K562 (cell line): ENCODE data around the gene PTOV1. TPM values are rescaled to one million over a fixed set of nuclear protein-coding genes. Genes with fewer than 3 reads are reported as not detected.
A peak's percentile ranks its signal among the peaks of the same experiment; 100 is the strongest.

Experiments
- ATAC-seq: fragments of 200-7000 bp; cut with Tn5 transposase; 3 replicates; pipeline ENCODE4 v1.9.1; 2020; ENCODE audit warnings: moderate library complexity
- BruUV-seq: library from RNA; stranded (reverse); fragments of 400-500 nt; replicated peaks from 2 replicates; lab custom pipeline; 2021; lab: Mats Ljungman, UMichigan
- CTCF ChIA-PET: fragments of 300-600 bp; formaldehyde crosslinking; extraction: SDS; loops from one replicate; lab custom pipeline; 2021; ENCODE audit warnings: low intra/inter-chr PET ratio; lab: Yijun Ruan, JAX
- POLR2A ChIA-PET: fragments of 300-600, 350-650 bp; sonication (Branson Sonifier 250); formaldehyde crosslinking; extraction: SDS; loops from one replicate; lab custom pipeline; 2021; ENCODE audit warnings: antibody characterized with exemption, inconsistent platforms; lab: Yijun Ruan, JAX
- DNase-seq, 4 experiments: peaks; one replicate each; pipeline versions ENCODE4 v3.0.0 to v3.0.0-alpha.2; 2011 to 2018; ENCODE audit warnings: low spot score in 3 of 4, mixed read lengths in 3 of 4; ENCODE audit errors: extremely low read depth in 1 of 4
- FAIRE-seq: peaks from 2 replicates; lab custom pipeline; 2011; peaks lifted over from hg19 to GRCh38; lab: Jason Lieb, UNC
- H2AFZ ChIP-seq: 2 replicates; pipeline ENCODE4 v1.6.0; 2011; ENCODE audit warnings: low read depth, low read length, control low read depth, inconsistent platforms
- H3K27ac ChIP-seq: fragments of 200-600 bp; 3 replicates; pipeline ENCODE4 v1.8.0; 2011; ENCODE audit warnings: low read depth, mild to moderate bottlenecking, control low read depth, inconsistent platforms, low read length, moderate library complexity, mixed read lengths; ENCODE audit errors: extremely low read depth
- H3K27me3 ChIP-seq, 2 experiments: fragments of 300-600 bp in 1 of 2; 2 replicates in 1 of 2; 3 replicates in 1 of 2; pipeline versions ENCODE4 v1.6.0 to v1.8.0; 2011; ENCODE audit warnings: inconsistent platforms in 2 of 2, low read length in 2 of 2, mild to moderate bottlenecking in 1 of 2, mixed read lengths in 1 of 2, moderate library complexity in 1 of 2; ENCODE audit not compliant: control insufficient read depth in 2 of 2, insufficient read depth in 2 of 2
- H3K36me3 ChIP-seq: fragments of 300-600 bp; 3 replicates; pipeline ENCODE4 v1.8.0; 2011; ENCODE audit warnings: mild to moderate bottlenecking, low read length, inconsistent platforms; ENCODE audit not compliant: control insufficient read depth, insufficient read depth
- H3K4me1 ChIP-seq, 2 experiments: fragments of 200-600 bp in 1 of 2; replicated peaks in 1 of 2; 2 replicates in 1 of 2; 3 replicates in 1 of 2; pipeline versions ENCODE4 v1.5.1 to v1.8.0; 2011; ENCODE audit warnings: inconsistent platforms in 2 of 2, low read length in 2 of 2, mild to moderate bottlenecking in 1 of 2, mixed read lengths in 1 of 2, moderate library complexity in 1 of 2; ENCODE audit not compliant: control insufficient read depth in 2 of 2, insufficient read depth in 2 of 2
- H3K4me2 ChIP-seq: 2 replicates; pipeline ENCODE4 v1.6.1; 2011; ENCODE audit warnings: low read length, control low read depth, inconsistent platforms, mixed read lengths; ENCODE audit not compliant: insufficient read depth
- H3K4me3 ChIP-seq: fragments of 200-600 bp; sonication (generic), shearing (Covaris generic); 2 replicates; pipeline ENCODE4 v1.5.1; 2016; ENCODE audit warnings: control low read depth, inconsistent platforms
- H3K79me2 ChIP-seq: fragments of 200-600 bp; 3 replicates; pipeline ENCODE4 v1.8.0; 2011; ENCODE audit warnings: low read length, inconsistent platforms; ENCODE audit not compliant: control insufficient read depth, insufficient read depth
- H3K9ac ChIP-seq, 2 experiments: 2 replicates each; pipeline versions ENCODE4 v1.6.0 to v1.6.1; 2011; ENCODE audit warnings: low read depth in 2 of 2, low read length in 2 of 2, control low read depth in 1 of 2, inconsistent platforms in 1 of 2, mild to moderate bottlenecking in 1 of 2, mixed read lengths in 1 of 2; ENCODE audit not compliant: insufficient read depth in 1 of 2
- H3K9me1 ChIP-seq: one replicate; pipeline ENCODE4 v1.6.0; 2011; ENCODE audit warnings: inconsistent platforms, mild to moderate bottlenecking, low read length, moderate library complexity; ENCODE audit not compliant: control insufficient read depth, insufficient read depth
- H3K9me3 ChIP-seq: replicated peaks from 2 replicates; pipeline ENCODE4 v1.5.1; 2011; ENCODE audit warnings: low read depth, low read length, inconsistent platforms; ENCODE audit not compliant: control insufficient read depth, insufficient read depth
- H4K20me1 ChIP-seq: replicated peaks from 2 replicates; pipeline ENCODE4 v1.6.1; 2011; ENCODE audit warnings: low read length, inconsistent platforms, mixed read lengths; ENCODE audit not compliant: control insufficient read depth, insufficient read depth
- CEBPB ChIP-seq: fragments of 450-650 bp; IDR thresholded peaks from 2 replicates; pipeline ENCODE4 v1.6.1; 2016; ENCODE audit warnings: missing genetic modification characterization, missing compliant biosample characterization
- CEBPG ChIP-seq, 3 experiments: fragments of 200-800 bp in 1 of 3; sonication (Bioruptor generic) in 1 of 3; sonication (generic) in 1 of 3; formaldehyde crosslinking in 1 of 3; IDR thresholded peaks in 2 of 3; conservative IDR thresholded peaks in 1 of 3; 2 replicates each; pipeline versions ENCODE4 v1.6.1 to v1.8.0; 2016 to 2022; ENCODE audit warnings: missing compliant biosample characterization in 2 of 3, missing genetic modification characterization in 2 of 3, mild to moderate bottlenecking in 1 of 3, missing genetic modification reagents in 1 of 3
- HOXB6 ChIP-seq: fragments of 250-450 bp; sonication (Bioruptor Pico); IDR thresholded peaks from 2 replicates; pipeline ENCODE4 v1.5.1; 2022; ENCODE audit warnings: mild to moderate bottlenecking, borderline replicate concordance
- KDM4B ChIP-seq, 2 experiments: fragments of 450-650 bp in 1 of 2; sonication (generic) in 1 of 2; IDR thresholded peaks; 2 replicates each; pipeline ENCODE4 v1.6.1; 2016 to 2017; ENCODE audit warnings: borderline replicate concordance in 2 of 2, antibody characterized with exemption in 1 of 2, low read depth in 1 of 2, mild to moderate bottlenecking in 1 of 2
- MLLT1 ChIP-seq, 2 experiments: fragments of 450-650 bp; IDR thresholded peaks; 2 replicates each; pipeline ENCODE4 v1.6.1; 2016
- NRF1 ChIP-seq, 2 experiments: fragments of 450-650 bp; IDR thresholded peaks in 1 of 2; conservative IDR thresholded peaks in 1 of 2; 2 replicates each; pipeline ENCODE4 v1.6.1; 2014; ENCODE audit warnings: mild to moderate bottlenecking in 2 of 2
- PTBP1 ChIP-seq: fragments of 200-400 bp; formaldehyde crosslinking; IDR thresholded peaks from 2 replicates; pipeline ENCODE4 v1.6.1; 2017; ENCODE audit warnings: low read depth, low read length
- RBM25 ChIP-seq: fragments of 200-400 bp; formaldehyde crosslinking; IDR thresholded peaks from 2 replicates; pipeline ENCODE4 v1.6.1; 2018; ENCODE audit warnings: low read length, low read depth, moderate library complexity; ENCODE audit not compliant: severe bottlenecking
- SAFB ChIP-seq: fragments of 200-400 bp; formaldehyde crosslinking; IDR thresholded peaks from 2 replicates; pipeline ENCODE4 v1.6.1; 2017; ENCODE audit warnings: low read depth, low read length, borderline replicate concordance
- SFPQ ChIP-seq: fragments of 200-400 bp; formaldehyde crosslinking; IDR thresholded peaks from 2 replicates; pipeline ENCODE4 v1.6.1; 2017; ENCODE audit warnings: mild to moderate bottlenecking, low read depth, low read length, moderate library complexity
- ZNF518B ChIP-seq: fragments of 250-450 bp; sonication (Bioruptor Pico); IDR thresholded peaks from 2 replicates; pipeline ENCODE4 v1.5.0; 2021; ENCODE audit warnings: mild to moderate bottlenecking, moderate library complexity
- ZNF561 ChIP-seq: fragments of 450-650 bp; formaldehyde crosslinking; conservative IDR thresholded peaks from 2 replicates; pipeline ENCODE4 v1.4.0; 2020; ENCODE audit warnings: mild to moderate bottlenecking, moderate library complexity
- WGBS: fragments of 100-300 bp; shearing (Covaris generic); methylation state at CpG from one replicate; pipeline ENCODE4 v1.1.6; 2016; ENCODE audit warnings: low coverage, mixed read lengths; ENCODE audit not compliant: insufficient coverage; ENCODE audit errors: missing lambda C conversion rate; 5-methylcytosine and 5-hydroxymethylcytosine counted together
- in situ Hi-C: fragments of 300-500 bp; cut with MboI; formaldehyde crosslinking; loops from 4 replicates; pipeline ENCODE4 v1.15.0; 2018; ENCODE audit warnings: inconsistent platforms, mixed read lengths
- intact Hi-C: fragments of 100-400 bp; cut with micrococcal nuclease; formaldehyde crosslinking; loops from 2 replicates; pipeline ENCODE4 v1.14.2; 2022
- polyA plus RNA-seq, 8 experiments: library from polyadenylated mRNA; depleted of rRNA in 4 of 8; stranded (reverse) in 5 of 8; unstranded in 3 of 8; fragments of >200 nt; fragmentation: Nextera tagmentation in 2 of 8; fragmentation: Illumina TruSeq in 1 of 8; extraction: Ambion mirVana in 2 of 8; extraction: Trizol in 1 of 8; gene quantifications; 2 replicates each; pipeline versions ENCODE4 v1.2.1 to v1.2.3, GENCODE V29; 2011 to 2014; ENCODE audit warnings: inconsistent platforms in 1 of 8, missing spikeins in 1 of 8
- total RNA-seq, 7 experiments: library from RNA; depleted of rRNA in 6 of 7; stranded (reverse); fragments of >200 nt in 6 of 7; fragmentation: Illumina TruSeq in 2 of 7; extraction: Trizol in 2 of 7; gene quantifications; 2 replicates each; pipeline versions ENCODE4 v1.2.1 to v1.2.3, GENCODE V29; 2011 to 2021; ENCODE audit warnings: low replicate concordance in 1 of 7

The PTOV1 gene
- total and polyA plus RNA-seq, 9 of the 15 experiments (the other 6 are each of a cell fraction or from before 2014, with no cell fraction given): 4.9 to 169 (median 43.5) TPM

- peak; percentile 70 for FAIRE-seq
- no TSS peak for BruUV-seq
- H3K9ac ChIP-seq: peak overlapping the region in 1 of 2 experiments; percentile 86; a peak in 3 of 4 replicates
- TF ChIP-seq ZNF561 (no peak), PTBP1 (0 out of 2 replicates have a peak, but pooled peaks have one; percentile 52), CEBPG (CRISPR knock-in tag; IDR thresholded peaks at IDR 0.05) (no peak), CEBPG (tag; conservative IDR thresholded peaks at IDR 0.05 in 1 of 2, IDR thresholded peaks at IDR 0.05 in 1 of 2) (no peak), CEBPB (tag) (peak; percentile 50; the same call in 1 of the 2 replicates), ZNF518B (no peak), SAFB (no peak), NRF1 (conservative IDR thresholded peaks at IDR 0.05 in 1 of 2, IDR thresholded peaks at IDR 0.05 in 1 of 2) (no peak), RBM25 (peak; percentile 67), HOXB6 (CRISPR knock-in tag) (no peak), SFPQ (no peak), KDM4B (IDR thresholded peaks at IDR 0.05; ENCODE audit: borderline replicate concordance in 2 of 2, low read depth in 1 of 2) (no peak), MLLT1 (IDR thresholded peaks at IDR 0.05) (no peak)
Measured at GRCh38 chr19:49807904-49808675, 42.9 kb upstream of the PTOV1 start.

More at GRCh38 chr19:49807904-49808675, 42.9 kb upstream of the PTOV1 start:
- 70% methylated on average over 18 of the region's 20 CpGs for WGBS
- Histone ChIP-seq H3K4me3 (no peak overlapping the region), H3K27me3 (no peaks in the 10 kb centered on the region), H3K79me2 (no peaks in the 10 kb centered on the region), H4K20me1 (peaks cover 5% of the 10 kb centered on the region), H3K4me1 (peaks cover 25 to 55% of the 10 kb centered on the region in 2 experiments), H3K36me3 (peaks cover 48% of the 10 kb centered on the region), H3K9me3 (no peaks in the 10 kb centered on the region), H2AFZ (no peak overlapping the region), H3K9me1 (no peaks in the 10 kb centered on the region), H3K27ac (no peak overlapping the region), H3K4me2 (peak overlapping the region; percentile 43; the same call in 1 of the 2 replicates)
- ChIA-PET POLR2A (interaction anchor here (1.0 to 1.2 kb wide), 3 partner anchors 43 to 132 kb away, joined by 3 read pairs; partner anchors contain the start of gene PTOV1), CTCF (interaction anchor here (0.6 kb wide), 1 partner anchor 10 kb away, joined by 3 read pairs; no protein-coding TSS in a partner anchor)
- in situ Hi-C loops: no loop called here
- intact Hi-C loops: loop anchor here (5.0 kb wide), 1 partner anchor 41 kb away; the partner anchor contains the start of gene AP2A1
- DNase-seq: no peak
- ATAC-seq: peak; percentile 2; the same call in 2 of the 3 replicates
